ENCODE measurements around the gene CCDC93. TPM values are rescaled to one million over a fixed set of nuclear protein-coding genes. Genes with fewer than 3 reads are reported as not detected.

Gene CCDC93
- total RNA-seq, 1 experiment from 2014 or later, result 27.2 TPM

DNA sequence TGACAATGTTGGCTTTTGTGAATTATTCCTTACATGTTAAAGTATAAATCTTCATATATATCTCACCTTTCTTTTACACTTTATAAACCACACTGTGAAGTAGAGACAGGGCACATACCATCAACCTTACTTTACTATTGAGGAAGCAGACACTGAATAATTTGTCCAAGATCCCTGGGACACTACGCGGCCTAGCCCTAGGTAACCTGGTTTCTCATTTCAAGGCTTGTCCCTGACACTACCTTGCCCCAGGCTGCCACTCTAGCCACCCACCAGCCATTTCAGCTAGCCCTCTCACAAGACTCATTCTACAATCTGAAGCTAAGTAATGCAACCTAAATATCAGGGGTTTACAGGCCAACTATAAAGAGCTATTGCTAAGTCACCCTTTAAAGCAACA, 26.7 kb downstream of the CCDC93 start:
- TF ChIP-seq, protein P1, sequence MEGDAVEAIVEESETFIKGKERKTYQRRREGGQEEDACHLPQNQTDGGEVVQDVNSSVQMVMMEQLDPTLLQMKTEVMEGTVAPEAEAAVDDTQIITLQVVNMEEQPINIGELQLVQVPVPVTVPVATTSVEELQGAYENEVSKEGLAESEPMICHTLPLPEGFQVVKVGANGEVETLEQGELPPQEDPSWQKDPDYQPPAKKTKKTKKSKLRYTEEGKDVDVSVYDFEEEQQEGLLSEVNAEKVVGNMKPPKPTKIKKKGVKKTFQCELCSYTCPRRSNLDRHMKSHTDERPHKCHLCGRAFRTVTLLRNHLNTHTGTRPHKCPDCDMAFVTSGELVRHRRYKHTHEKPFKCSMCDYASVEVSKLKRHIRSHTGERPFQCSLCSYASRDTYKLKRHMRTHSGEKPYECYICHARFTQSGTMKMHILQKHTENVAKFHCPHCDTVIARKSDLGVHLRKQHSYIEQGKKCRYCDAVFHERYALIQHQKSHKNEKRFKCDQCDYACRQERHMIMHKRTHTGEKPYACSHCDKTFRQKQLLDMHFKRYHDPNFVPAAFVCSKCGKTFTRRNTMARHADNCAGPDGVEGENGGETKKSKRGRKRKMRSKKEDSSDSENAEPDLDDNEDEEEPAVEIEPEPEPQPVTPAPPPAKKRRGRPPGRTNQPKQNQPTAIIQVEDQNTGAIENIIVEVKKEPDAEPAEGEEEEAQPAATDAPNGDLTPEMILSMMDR (conservative IDR thresholded peaks at IDR 0.05; ENCODE audit: low read depth, low read length), result no peak
- no peak for TF ChIP-seq EZH2 (IDR thresholded peaks at IDR 0.05; ENCODE audit: borderline replicate concordance, low read depth, low read length, poor library complexity, severe bottlenecking)
- no TSS peak for BruUV-seq (replicated peaks)
- Histone ChIP-seq H3K36me3 (ENCODE audit: insufficient read depth, low read length, poor library complexity, severe bottlenecking) (peaks cover 7% of the 10 kb centered on the region), H3K27ac (ENCODE audit: low read depth, low read length, poor library complexity, severe bottlenecking) (no peak overlapping the region), H3K4me1 (ENCODE audit: insufficient read depth, low read length, poor library complexity, severe bottlenecking) (peaks cover 4% of the 10 kb centered on the region), H3K4me3 (ENCODE audit: low read depth, low read length, poor library complexity, severe bottlenecking) (no peak overlapping the region), H3K27me3 (replicated peaks; ENCODE audit: insufficient read depth, low read depth, low read length, poor library complexity) (no peaks in the 10 kb centered on the region), H3K9me3 (ENCODE audit: low read depth, low read length, poor library complexity, severe bottlenecking) (no peaks in the 10 kb centered on the region)
- intact Hi-C loops (cut with micrococcal nuclease; ENCODE audit: unreplicated experiment), result no loop called here
- POLR2A ChIA-PET (ENCODE audit: low non-redundant PET), result no interaction called here
- CTCF ChIA-PET, result no interaction called here
- no peak for DNase-seq (ENCODE audit: low spot score)

DNA sequence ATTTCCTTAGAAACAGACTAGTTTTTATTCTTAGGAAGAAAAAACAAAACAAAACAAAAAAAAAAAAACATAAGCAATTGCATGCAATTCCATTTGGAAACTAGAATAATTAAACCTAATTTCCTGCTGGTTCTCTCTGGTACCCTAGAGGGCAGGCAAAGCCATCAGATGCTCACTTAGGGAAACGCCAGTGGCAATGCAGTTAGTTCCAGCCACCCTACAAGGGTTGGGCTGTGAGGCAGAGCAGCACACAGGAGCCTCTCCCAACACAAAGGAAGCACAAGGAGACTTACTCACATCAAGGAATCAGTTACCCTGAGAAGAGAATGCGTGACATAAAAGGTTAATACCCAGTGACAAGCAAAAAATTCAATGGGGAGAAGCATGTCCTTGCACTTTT, 28.8 kb downstream of the CCDC93 start:
- ChIA-PET POLR2A (ENCODE audit: low non-redundant PET) (no interaction called here), CTCF (no interaction called here)
- H3K9me3 ChIP-seq (ENCODE audit: low read depth, low read length, poor library complexity, severe bottlenecking), result no peaks in the 10 kb centered on the region
- no peak for TF ChIP-seq EZH2 (IDR thresholded peaks at IDR 0.05; ENCODE audit: borderline replicate concordance, low read depth, low read length, poor library complexity, severe bottlenecking)
- TF ChIP-seq, protein P1 (conservative IDR thresholded peaks at IDR 0.05; ENCODE audit: low read depth, low read length), result no peak
- H3K27me3 ChIP-seq (replicated peaks; ENCODE audit: insufficient read depth, low read depth, low read length, poor library complexity), result no peaks in the 10 kb centered on the region
- BruUV-seq (replicated peaks), result no TSS peak
- H3K27ac ChIP-seq (ENCODE audit: low read depth, low read length, poor library complexity, severe bottlenecking), result no peak overlapping the region
- peaks cover 13% of the 10 kb centered on the region for H3K4me1 ChIP-seq (ENCODE audit: insufficient read depth, low read length, poor library complexity, severe bottlenecking)
- no peak for DNase-seq (ENCODE audit: low spot score)
- intact Hi-C loops (cut with micrococcal nuclease; ENCODE audit: unreplicated experiment), result no loop called here
- H3K4me3 ChIP-seq (ENCODE audit: low read depth, low read length, poor library complexity, severe bottlenecking), result no peak overlapping the region
- H3K36me3 ChIP-seq (ENCODE audit: insufficient read depth, low read length, poor library complexity, severe bottlenecking), result peaks cover 5% of the 10 kb centered on the region

DNA sequence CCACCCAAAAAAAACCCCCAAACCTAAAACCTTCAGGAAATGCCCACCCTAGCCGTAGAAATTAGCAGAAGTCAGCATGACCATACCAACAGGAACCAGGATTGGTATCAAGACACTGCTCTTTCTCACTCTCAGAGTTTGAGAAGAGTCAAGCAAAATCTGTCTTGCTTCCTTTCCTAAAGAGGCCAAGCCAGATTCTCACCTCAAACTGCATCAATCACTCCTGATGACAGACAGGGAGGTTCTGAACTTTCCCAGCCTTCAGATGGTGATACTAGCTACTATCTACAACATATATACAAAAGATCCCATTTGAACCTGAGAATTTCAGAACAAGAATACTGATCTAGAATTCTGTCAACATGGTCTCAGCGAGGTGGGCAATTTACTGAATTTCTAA, 29.7 kb downstream of the CCDC93 start:
- no peak for DNase-seq (ENCODE audit: low spot score)
- Histone ChIP-seq H3K36me3 (ENCODE audit: insufficient read depth, low read length, poor library complexity, severe bottlenecking) (no peaks in the 10 kb centered on the region), H3K27ac (ENCODE audit: low read depth, low read length, poor library complexity, severe bottlenecking) (no peak overlapping the region), H3K4me1 (ENCODE audit: insufficient read depth, low read length, poor library complexity, severe bottlenecking) (peaks cover 22% of the 10 kb centered on the region), H3K4me3 (ENCODE audit: low read depth, low read length, poor library complexity, severe bottlenecking) (no peak overlapping the region), H3K27me3 (replicated peaks; ENCODE audit: insufficient read depth, low read depth, low read length, poor library complexity) (no peaks in the 10 kb centered on the region), H3K9me3 (ENCODE audit: low read depth, low read length, poor library complexity, severe bottlenecking) (no peaks in the 10 kb centered on the region)
- ChIA-PET POLR2A (ENCODE audit: low non-redundant PET) (no interaction called here), CTCF (no interaction called here)
- TF ChIP-seq EZH2 (IDR thresholded peaks at IDR 0.05; ENCODE audit: borderline replicate concordance, low read depth, low read length, poor library complexity, severe bottlenecking), result no peak
- TF ChIP-seq, protein P1 (conservative IDR thresholded peaks at IDR 0.05; ENCODE audit: low read depth, low read length), result no peak
- intact Hi-C loops (cut with micrococcal nuclease; ENCODE audit: unreplicated experiment), result no loop called here
- BruUV-seq (replicated peaks), result no TSS peak

Measured in A673 (cell line).